Measurements from ENCODE around the gene KRTAP20-2. TPM values are rescaled to one million over a fixed set of nuclear protein-coding genes. Genes with fewer than 3 reads are reported as not detected.

KRTAP20-2 gene
- total and polyA plus RNA-seq, 2 donors = not detected

DNA sequence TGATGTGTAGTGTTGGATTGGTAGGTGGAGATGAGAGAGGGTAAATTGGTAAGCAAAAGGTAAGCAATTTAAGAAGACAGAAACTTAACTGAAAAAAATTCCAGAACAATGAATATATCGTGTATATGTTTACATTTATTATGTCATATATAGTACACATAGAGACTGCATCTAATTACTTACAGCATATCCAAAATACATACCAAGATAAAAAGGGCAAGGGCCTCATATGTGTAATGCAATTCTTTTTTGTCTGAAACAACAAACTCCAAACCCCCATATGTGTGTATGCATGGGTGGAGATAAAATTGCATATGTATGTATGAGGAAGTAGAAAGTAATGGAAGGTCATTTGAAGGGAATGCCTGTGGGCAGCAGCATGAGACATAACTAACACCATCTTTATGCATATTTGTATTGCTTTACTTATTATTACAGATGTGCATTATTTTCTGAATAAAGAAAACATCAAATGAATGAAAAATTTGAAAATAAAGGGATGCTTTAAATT lies 12.0 kb downstream of the KRTAP20-2 start:
- Histone ChIP-seq H3K4me3 (ENCODE audit: low read length in 2 of 2) (no peak overlapping the region), H3K27me3 (ENCODE audit: control insufficient read depth in 2 of 2, insufficient read depth in 1 of 2, low read length in 1 of 2) (no peaks in the 10 kb centered on the region), H3K9me3 (ENCODE audit: control insufficient read depth in 2 of 2, insufficient read depth in 1 of 2, low read length in 1 of 2) (no peaks in the 10 kb centered on the region), H3K36me3 (ENCODE audit: control insufficient read depth in 2 of 2, insufficient read depth in 2 of 2, low read length in 1 of 2) (no peaks in the 10 kb centered on the region), H3K27ac (ENCODE audit: low read depth in 1 of 2, low read length in 1 of 2) (no peak overlapping the region), H3K4me1 (ENCODE audit: control insufficient read depth in 2 of 2, insufficient read depth in 2 of 2, low read length in 2 of 2) (no peaks in the 10 kb centered on the region)
- no peak for DNase-seq (ENCODE audit: low read depth in 6 of 9, low spot score in 9 of 9)
- 98% methylated on average over 1 of the region's 1 CpG for WGBS

DNA sequence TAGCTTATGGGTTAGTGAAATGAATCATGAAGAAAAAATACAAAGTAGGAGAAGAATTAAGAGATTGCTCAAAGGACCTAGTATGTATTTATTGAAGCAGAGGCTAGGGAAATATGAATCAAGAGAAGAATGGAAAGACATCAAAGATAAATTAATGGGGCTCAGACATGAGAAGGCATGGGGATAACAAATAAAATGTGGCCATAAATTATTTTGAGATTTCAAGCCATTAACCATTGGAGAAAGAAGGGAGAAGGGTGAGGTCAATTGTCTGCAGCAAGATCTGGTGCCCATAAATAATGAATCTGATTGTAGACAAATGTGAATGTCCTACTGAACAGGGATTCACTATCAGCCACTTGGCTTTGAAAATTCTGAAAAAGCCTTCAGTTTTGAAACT lies 17.9 kb downstream of the KRTAP20-2 start:
- Histone ChIP-seq H3K9me3 (ENCODE audit: control insufficient read depth in 2 of 2, insufficient read depth in 1 of 2, low read length in 1 of 2) (no peaks in the 10 kb centered on the region), H3K27me3 (ENCODE audit: control insufficient read depth in 2 of 2, insufficient read depth in 1 of 2, low read length in 1 of 2) (no peaks in the 10 kb centered on the region), H3K4me3 (ENCODE audit: low read length in 2 of 2) (no peak overlapping the region), H3K27ac (ENCODE audit: low read depth in 1 of 2, low read length in 1 of 2) (no peak overlapping the region), H3K36me3 (ENCODE audit: control insufficient read depth in 2 of 2, insufficient read depth in 2 of 2, low read length in 1 of 2) (no peaks in the 10 kb centered on the region), H3K4me1 (ENCODE audit: control insufficient read depth in 2 of 2, insufficient read depth in 2 of 2, low read length in 2 of 2) (no peaks in the 10 kb centered on the region)
- no peak for DNase-seq (ENCODE audit: low read depth in 6 of 9, low spot score in 9 of 9)

DNA sequence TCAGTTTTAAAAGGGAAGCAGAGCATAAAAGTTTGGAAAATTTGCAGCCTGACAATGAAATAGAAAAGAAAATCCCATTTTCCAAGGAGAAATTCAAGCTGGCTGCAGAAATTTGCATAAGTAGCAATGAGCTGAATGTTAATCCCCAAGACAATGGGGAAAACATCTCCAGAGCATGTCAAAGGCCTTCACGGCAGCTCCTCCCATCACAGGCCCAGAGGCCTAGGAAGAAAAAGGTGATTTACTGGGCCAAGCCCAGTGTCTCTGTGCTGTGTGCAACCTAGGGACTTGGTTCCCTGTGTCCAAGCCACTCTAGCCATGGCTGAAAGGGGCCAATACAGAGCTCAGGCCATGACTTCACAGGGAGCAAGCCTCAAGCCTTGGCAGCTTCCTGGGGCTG lies 33.8 kb downstream of the KRTAP20-2 start:
- Histone ChIP-seq H3K9me3 (ENCODE audit: control insufficient read depth in 2 of 2, insufficient read depth in 1 of 2, low read length in 1 of 2) (no peaks in the 10 kb centered on the region), H3K4me1 (ENCODE audit: control insufficient read depth in 2 of 2, insufficient read depth in 2 of 2, low read length in 2 of 2) (no peaks in the 10 kb centered on the region), H3K27me3 (ENCODE audit: control insufficient read depth in 2 of 2, insufficient read depth in 1 of 2, low read length in 1 of 2) (no peaks in the 10 kb centered on the region), H3K27ac (ENCODE audit: low read depth in 1 of 2, low read length in 1 of 2) (no peak overlapping the region), H3K36me3 (ENCODE audit: control insufficient read depth in 2 of 2, insufficient read depth in 2 of 2, low read length in 1 of 2) (no peaks in the 10 kb centered on the region), H3K4me3 (ENCODE audit: low read length in 2 of 2) (no peak overlapping the region)
- 86% methylated on average over 1 of the region's 1 CpG for WGBS
- no peak for DNase-seq (ENCODE audit: low read depth in 6 of 9, low spot score in 9 of 9)

DNA sequence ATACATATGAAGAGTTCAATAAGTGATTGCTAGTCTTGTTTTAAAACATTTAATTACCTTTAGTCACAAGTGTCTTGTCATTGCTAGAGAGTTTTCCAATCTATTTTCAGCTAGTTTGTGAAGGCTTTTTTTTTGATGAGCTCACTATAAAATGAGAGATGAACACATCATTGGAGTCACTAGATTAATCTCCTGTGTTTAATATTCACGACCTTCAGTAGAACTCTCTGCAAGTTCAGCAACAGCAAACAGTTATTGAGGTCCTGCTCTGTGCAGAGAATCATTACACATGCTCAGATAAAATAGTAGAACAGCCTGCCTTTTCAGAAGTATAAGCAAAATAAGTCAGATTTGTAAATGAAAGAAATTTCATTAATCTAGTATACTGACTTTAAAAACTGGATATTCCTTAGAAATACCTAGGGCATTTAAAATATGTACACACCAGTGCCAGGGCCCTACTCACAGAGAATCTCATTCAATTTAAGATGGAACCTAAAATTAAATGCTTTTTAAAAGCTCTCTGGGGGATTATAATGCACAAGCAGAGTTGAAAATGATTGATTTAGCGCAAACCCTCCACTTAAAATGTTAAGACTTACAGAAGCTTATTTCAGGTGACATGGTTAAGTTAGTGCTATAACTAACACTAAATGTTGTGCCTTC lies 38.1 kb downstream of the KRTAP20-2 start:
- no peak overlapping the region for H3K27ac ChIP-seq (ENCODE audit: low read depth in 1 of 2, low read length in 1 of 2)
- H3K27me3 ChIP-seq (ENCODE audit: control insufficient read depth in 2 of 2, insufficient read depth in 1 of 2, low read length in 1 of 2) = no peaks in the 10 kb centered on the region
- WGBS = 92% methylated on average over 2 of the region's 2 CpGs
- peaks cover 0 to 1% of the 10 kb centered on the region in 2 donors for H3K9me3 ChIP-seq (ENCODE audit: control insufficient read depth in 2 of 2, insufficient read depth in 1 of 2, low read length in 1 of 2)
- no peak overlapping the region for H3K4me3 ChIP-seq (ENCODE audit: low read length in 2 of 2)
- no peaks in the 10 kb centered on the region for H3K4me1 ChIP-seq (ENCODE audit: control insufficient read depth in 2 of 2, insufficient read depth in 2 of 2, low read length in 2 of 2)
- no peak for DNase-seq (ENCODE audit: low read depth in 6 of 9, low spot score in 9 of 9)
- no peaks in the 10 kb centered on the region for H3K36me3 ChIP-seq (ENCODE audit: control insufficient read depth in 2 of 2, insufficient read depth in 2 of 2, low read length in 1 of 2)

DNA sequence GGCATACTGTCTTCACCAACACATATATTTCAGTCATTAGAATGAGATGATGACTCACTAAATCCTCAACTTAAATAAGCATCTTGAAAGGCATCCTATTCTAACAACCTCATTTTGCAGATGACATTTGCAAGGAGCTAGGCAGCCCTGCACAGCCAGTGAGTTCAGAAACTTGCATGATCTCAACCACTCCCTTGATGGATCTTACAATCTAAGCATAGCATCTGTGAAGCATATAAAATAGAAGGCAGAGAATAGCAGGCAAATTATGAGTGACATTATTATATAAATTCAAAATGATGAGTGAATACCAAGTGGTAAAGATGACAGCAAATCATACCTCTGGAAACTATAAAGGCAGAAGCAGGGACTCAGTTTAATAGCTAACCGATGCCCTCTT lies 39.3 kb downstream of the KRTAP20-2 start:
- no peak for DNase-seq (ENCODE audit: low read depth in 6 of 9, low spot score in 9 of 9)
- peaks cover 0 to 1% of the 10 kb centered on the region in 2 donors for H3K9me3 ChIP-seq (ENCODE audit: control insufficient read depth in 2 of 2, insufficient read depth in 1 of 2, low read length in 1 of 2)
- H3K4me3 ChIP-seq (ENCODE audit: low read length in 2 of 2) = no peak overlapping the region
- H3K36me3 ChIP-seq (ENCODE audit: control insufficient read depth in 2 of 2, insufficient read depth in 2 of 2, low read length in 1 of 2) = no peaks in the 10 kb centered on the region
- WGBS = 77% methylated on average over 1 of the region's 1 CpG
- no peaks in the 10 kb centered on the region for H3K27me3 ChIP-seq (ENCODE audit: control insufficient read depth in 2 of 2, insufficient read depth in 1 of 2, low read length in 1 of 2)
- H3K4me1 ChIP-seq (ENCODE audit: control insufficient read depth in 2 of 2, insufficient read depth in 2 of 2, low read length in 2 of 2) = no peaks in the 10 kb centered on the region
- H3K27ac ChIP-seq (ENCODE audit: low read depth in 1 of 2, low read length in 1 of 2) = no peak overlapping the region

DNA sequence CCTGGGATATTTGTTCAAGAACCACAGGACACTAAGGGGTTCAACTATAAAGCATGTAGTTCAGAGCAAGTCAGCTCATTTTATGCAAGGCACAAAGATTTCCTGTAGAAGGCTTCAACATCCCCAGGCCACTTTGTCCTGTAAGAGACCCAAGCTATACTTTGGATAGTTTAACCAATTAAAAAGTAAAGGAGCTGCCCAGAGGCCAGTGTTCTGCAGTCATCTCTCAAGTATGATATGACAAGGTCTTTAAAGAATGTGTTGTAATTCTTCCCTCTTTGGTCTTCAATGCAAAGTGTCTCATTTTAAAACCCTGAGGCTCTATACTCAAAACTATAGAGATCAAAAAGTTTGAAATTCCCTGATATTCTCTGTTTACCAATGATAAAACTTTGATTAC lies 41.7 kb downstream of the KRTAP20-2 start:
- Histone ChIP-seq H3K4me3 (ENCODE audit: low read length in 2 of 2) (no peak overlapping the region), H3K27me3 (ENCODE audit: control insufficient read depth in 2 of 2, insufficient read depth in 1 of 2, low read length in 1 of 2) (no peaks in the 10 kb centered on the region), H3K27ac (ENCODE audit: low read depth in 1 of 2, low read length in 1 of 2) (no peak overlapping the region), H3K9me3 (ENCODE audit: control insufficient read depth in 2 of 2, insufficient read depth in 1 of 2, low read length in 1 of 2) (peaks cover 0 to 1% of the 10 kb centered on the region in 2 donors), H3K36me3 (ENCODE audit: control insufficient read depth in 2 of 2, insufficient read depth in 2 of 2, low read length in 1 of 2) (no peaks in the 10 kb centered on the region), H3K4me1 (ENCODE audit: control insufficient read depth in 2 of 2, insufficient read depth in 2 of 2, low read length in 2 of 2) (no peaks in the 10 kb centered on the region)
- no peak for DNase-seq (ENCODE audit: low read depth in 6 of 9, low spot score in 9 of 9)

DNA sequence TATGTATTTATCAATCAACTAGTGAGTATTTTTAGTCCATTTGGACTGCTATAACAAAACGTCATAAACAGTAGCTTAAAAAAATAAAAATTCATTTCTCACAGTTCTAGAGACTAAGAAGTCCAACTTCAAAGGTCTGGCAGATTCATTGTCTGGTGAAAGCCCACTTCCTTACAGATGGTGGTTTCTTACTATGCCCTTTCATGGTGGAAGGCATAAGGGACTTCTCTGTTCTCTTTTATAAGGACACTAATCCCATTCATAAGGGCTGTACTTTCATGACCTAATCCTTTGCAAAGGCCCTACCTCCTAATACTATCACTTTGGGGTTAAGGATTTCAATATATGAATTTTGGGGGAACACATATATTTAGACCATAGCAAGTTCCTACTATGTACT lies 45.6 kb downstream of the KRTAP20-2 start:
- H3K27ac ChIP-seq (ENCODE audit: low read depth in 1 of 2, low read length in 1 of 2) = no peak overlapping the region
- no peaks in the 10 kb centered on the region for H3K27me3 ChIP-seq (ENCODE audit: control insufficient read depth in 2 of 2, insufficient read depth in 1 of 2, low read length in 1 of 2)
- no peaks in the 10 kb centered on the region for H3K4me1 ChIP-seq (ENCODE audit: control insufficient read depth in 2 of 2, insufficient read depth in 2 of 2, low read length in 2 of 2)
- H3K36me3 ChIP-seq (ENCODE audit: control insufficient read depth in 2 of 2, insufficient read depth in 2 of 2, low read length in 1 of 2) = no peaks in the 10 kb centered on the region
- DNase-seq (ENCODE audit: low read depth in 6 of 9, low spot score in 9 of 9) = no peak
- no peaks in the 10 kb centered on the region for H3K9me3 ChIP-seq (ENCODE audit: control insufficient read depth in 2 of 2, insufficient read depth in 1 of 2, low read length in 1 of 2)
- WGBS = 71% methylated on average over 1 of the region's 1 CpG
- H3K4me3 ChIP-seq (ENCODE audit: low read length in 2 of 2) = no peak overlapping the region

DNA sequence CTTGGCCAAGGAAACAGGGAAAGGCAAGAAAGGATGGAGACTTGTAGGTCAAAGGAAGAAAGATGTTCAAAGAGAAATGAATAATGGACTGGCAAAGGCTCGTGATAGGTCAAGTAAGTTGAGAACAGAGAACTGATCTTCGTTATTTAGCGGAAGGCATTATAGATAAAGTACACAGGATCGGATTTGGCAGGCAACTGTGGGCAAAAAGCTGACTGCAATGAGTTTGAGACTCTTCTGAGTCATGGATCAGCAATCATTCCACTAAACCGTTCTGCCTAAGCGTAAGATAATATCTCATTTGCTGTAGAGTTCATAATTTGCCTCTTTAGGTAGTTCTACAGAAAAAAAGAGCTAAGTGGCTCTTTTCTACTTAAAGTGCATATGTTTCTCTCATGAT lies 49.5 kb downstream of the KRTAP20-2 start:
- no peak for DNase-seq (ENCODE audit: low read depth in 6 of 9, low spot score in 9 of 9)
- no peaks in the 10 kb centered on the region for H3K27me3 ChIP-seq (ENCODE audit: control insufficient read depth in 2 of 2, insufficient read depth in 1 of 2, low read length in 1 of 2)
- no peak overlapping the region for H3K27ac ChIP-seq (ENCODE audit: low read depth in 1 of 2, low read length in 1 of 2)
- no peaks in the 10 kb centered on the region for H3K36me3 ChIP-seq (ENCODE audit: control insufficient read depth in 2 of 2, insufficient read depth in 2 of 2, low read length in 1 of 2)
- WGBS = 89% methylated on average over 6 of the region's 6 CpGs
- H3K9me3 ChIP-seq (ENCODE audit: control insufficient read depth in 2 of 2, insufficient read depth in 1 of 2, low read length in 1 of 2) = no peaks in the 10 kb centered on the region
- H3K4me1 ChIP-seq (ENCODE audit: control insufficient read depth in 2 of 2, insufficient read depth in 2 of 2, low read length in 2 of 2) = no peaks in the 10 kb centered on the region
- H3K4me3 ChIP-seq (ENCODE audit: low read length in 2 of 2) = no peak overlapping the region

All from thymus (tissue), 11 donors.